GM21526 (cell line): Measurements from ENCODE around the gene CCDC138.

Source experiments
- ATAC-seq: cut with Tn5 transposase; IDR thresholded peaks from one replicate; pipeline ENCODE4 v1.9.1; 2021; ENCODE audit warnings: moderate library complexity; ENCODE audit not compliant: unreplicated experiment, low FRiP score

The CCDC138 gene

GRCh38 chr2:108916122-108916795, 129.7 kb downstream of the CCDC138 start:
- no peak for ATAC-seq

- ATAC-seq: no peak
These were observed 130.3 kb downstream of the CCDC138 start for GRCh38 chr2:108916796-108917421.

- no peak for ATAC-seq
These were observed 131.0 kb downstream of the CCDC138 start for GRCh38 chr2:108917526-108917925.

GRCh38 chr2:108918156-108918874, 131.7 kb downstream of the CCDC138 start:
- ATAC-seq: no peak

GRCh38 chr2:108918941-108919341, 132.4 kb downstream of the CCDC138 start:
- no peak for ATAC-seq

- ATAC-seq: no peak
These were observed 133.2 kb downstream of the CCDC138 start for GRCh38 chr2:108919571-108920373.

- ATAC-seq: no peak
These were observed 134.1 kb downstream of the CCDC138 start for GRCh38 chr2:108920686-108921085.

GRCh38 chr2:108921096-108922030, 134.8 kb downstream of the CCDC138 start:
- no peak for ATAC-seq

GRCh38 chr2:108922141-108922915, 135.8 kb downstream of the CCDC138 start:
- ATAC-seq: no peak

GRCh38 chr2:108923019-108923700, 136.6 kb downstream of the CCDC138 start:
- ATAC-seq: no peak

GRCh38 chr2:108923736-108924579, 137.4 kb downstream of the CCDC138 start:
- no peak for ATAC-seq

GRCh38 chr2:108924580-108925251, 138.1 kb downstream of the CCDC138 start:
- no peak for ATAC-seq

- ATAC-seq: no peak
These were observed 138.7 kb downstream of the CCDC138 start for GRCh38 chr2:108925286-108925685.

GRCh38 chr2:108925735-108926134, 139.2 kb downstream of the CCDC138 start:
- ATAC-seq: no peak
